ENCODE results near the gene FAM216A. TPM values are rescaled to one million over a fixed set of nuclear protein-coding genes. Genes with fewer than 3 reads are reported as not detected.
"Not testable (repeated sequence)": the region's sequence is repeated elsewhere in the genome, so short reads cannot be mapped to it uniquely, and the experiment has no call there.

Gene FAM216A
- total RNA-seq, 2 donors from 2014 or later = 3.7 to 12.6 TPM

DNA sequence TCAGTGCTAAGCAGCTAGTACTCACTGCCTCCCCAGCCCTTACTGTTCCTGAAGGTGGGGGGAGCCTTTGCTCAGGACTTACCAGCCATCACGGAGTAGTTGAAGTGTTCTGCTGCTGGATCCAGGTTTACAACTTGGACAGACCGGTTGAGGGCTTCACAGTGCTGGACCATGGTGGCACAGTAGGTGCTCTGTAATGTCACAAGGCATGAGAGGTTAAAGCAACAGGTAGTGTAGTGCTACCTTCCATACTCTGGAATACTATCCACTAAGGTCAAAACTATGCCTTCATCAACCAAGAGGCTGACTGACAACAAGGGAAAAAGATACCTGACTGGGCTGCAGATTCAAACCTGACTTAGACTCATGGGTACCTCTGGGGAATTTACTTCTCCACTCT is 3.6 kb upstream of the FAM216A start:
- DNase-seq (ENCODE audit: low spot score) = no peak
- Histone ChIP-seq H3K27ac (no peak overlapping the region), H3K9me3 (no peaks in the 10 kb centered on the region), H3K4me3 (no peak overlapping the region), H3K4me1 (ENCODE audit: control insufficient read depth in 1 of 2, low read depth in 2 of 2) (peaks cover 8 to 25% of the 10 kb centered on the region in 2 donors), H3K27me3 (replicated peaks; ENCODE audit: insufficient read depth) (no peaks in the 10 kb centered on the region), H3K36me3 (no peaks in the 10 kb centered on the region)
- TF ChIP-seq, protein P1, sequence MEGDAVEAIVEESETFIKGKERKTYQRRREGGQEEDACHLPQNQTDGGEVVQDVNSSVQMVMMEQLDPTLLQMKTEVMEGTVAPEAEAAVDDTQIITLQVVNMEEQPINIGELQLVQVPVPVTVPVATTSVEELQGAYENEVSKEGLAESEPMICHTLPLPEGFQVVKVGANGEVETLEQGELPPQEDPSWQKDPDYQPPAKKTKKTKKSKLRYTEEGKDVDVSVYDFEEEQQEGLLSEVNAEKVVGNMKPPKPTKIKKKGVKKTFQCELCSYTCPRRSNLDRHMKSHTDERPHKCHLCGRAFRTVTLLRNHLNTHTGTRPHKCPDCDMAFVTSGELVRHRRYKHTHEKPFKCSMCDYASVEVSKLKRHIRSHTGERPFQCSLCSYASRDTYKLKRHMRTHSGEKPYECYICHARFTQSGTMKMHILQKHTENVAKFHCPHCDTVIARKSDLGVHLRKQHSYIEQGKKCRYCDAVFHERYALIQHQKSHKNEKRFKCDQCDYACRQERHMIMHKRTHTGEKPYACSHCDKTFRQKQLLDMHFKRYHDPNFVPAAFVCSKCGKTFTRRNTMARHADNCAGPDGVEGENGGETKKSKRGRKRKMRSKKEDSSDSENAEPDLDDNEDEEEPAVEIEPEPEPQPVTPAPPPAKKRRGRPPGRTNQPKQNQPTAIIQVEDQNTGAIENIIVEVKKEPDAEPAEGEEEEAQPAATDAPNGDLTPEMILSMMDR (IDR thresholded peaks at IDR 0.05) = no peak
- no peak for ATAC-seq (ENCODE audit: insufficient number of reproducible peaks, low FRiP score, low read depth)

DNA sequence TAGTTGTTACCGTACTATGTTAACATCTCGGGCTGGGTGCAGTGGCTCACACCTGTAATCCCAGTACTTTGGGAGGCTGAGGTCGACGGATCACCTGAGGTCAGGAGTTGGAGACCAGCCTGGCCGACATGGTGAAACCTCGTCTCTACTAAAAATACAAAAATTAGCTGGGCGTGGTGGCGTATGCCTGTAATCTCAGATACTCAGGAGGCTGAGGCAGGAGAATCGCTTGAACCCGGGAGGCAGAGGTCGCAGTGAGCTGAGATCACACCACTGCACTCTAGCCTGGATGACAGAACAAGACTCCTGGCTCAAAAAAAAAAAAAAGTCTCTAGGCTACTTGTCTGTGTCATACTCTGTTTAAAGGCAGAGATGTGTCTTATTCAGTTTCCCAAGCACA is 2.9 kb upstream of the FAM216A start:
- not testable (repeated sequence) for H3K9me3 ChIP-seq; H3K36me3 ChIP-seq; ATAC-seq (ENCODE audit: insufficient number of reproducible peaks, low FRiP score, low read depth); H3K4me3 ChIP-seq; H3K27ac ChIP-seq; H3K27me3 ChIP-seq (replicated peaks; ENCODE audit: insufficient read depth); DNase-seq (ENCODE audit: low spot score)
- H3K4me1 ChIP-seq (ENCODE audit: control insufficient read depth in 1 of 2, low read depth in 2 of 2) = peaks cover 8 to 26% of the 10 kb centered on the region in 2 donors

DNA sequence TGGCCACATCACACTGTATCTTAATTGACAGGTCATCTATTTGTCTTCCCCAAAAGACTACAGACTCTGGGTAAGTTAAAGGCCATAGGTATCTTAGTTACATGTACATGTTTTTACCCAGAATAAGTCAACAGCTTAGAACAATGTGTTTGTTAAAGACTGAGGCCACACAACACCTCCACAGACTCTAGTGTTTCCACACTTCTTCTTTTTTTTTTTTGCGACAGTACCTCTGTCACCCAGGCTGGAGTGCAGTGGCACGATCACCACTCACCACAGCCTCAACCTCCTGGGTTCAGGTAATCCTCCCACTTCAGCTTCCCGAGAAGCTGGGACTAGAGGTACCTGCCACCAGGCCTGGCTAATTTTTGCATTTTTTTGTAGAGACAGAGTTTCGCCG is 1.9 kb upstream of the FAM216A start:
- DNase-seq (ENCODE audit: low spot score) (no peak), ATAC-seq (ENCODE audit: insufficient number of reproducible peaks, low FRiP score, low read depth) (no peak)
- Histone ChIP-seq H3K36me3 (no peaks in the 10 kb centered on the region), H3K4me1 (ENCODE audit: control insufficient read depth in 1 of 2, low read depth in 2 of 2) (peaks cover 8 to 26% of the 10 kb centered on the region in 2 donors), H3K9me3 (no peaks in the 10 kb centered on the region), H3K27ac (no peak overlapping the region), H3K4me3 (peak overlapping the region; percentile 86), H3K27me3 (replicated peaks; ENCODE audit: insufficient read depth) (no peaks in the 10 kb centered on the region)
- TF ChIP-seq, protein P1 (IDR thresholded peaks at IDR 0.05) = no peak

DNA sequence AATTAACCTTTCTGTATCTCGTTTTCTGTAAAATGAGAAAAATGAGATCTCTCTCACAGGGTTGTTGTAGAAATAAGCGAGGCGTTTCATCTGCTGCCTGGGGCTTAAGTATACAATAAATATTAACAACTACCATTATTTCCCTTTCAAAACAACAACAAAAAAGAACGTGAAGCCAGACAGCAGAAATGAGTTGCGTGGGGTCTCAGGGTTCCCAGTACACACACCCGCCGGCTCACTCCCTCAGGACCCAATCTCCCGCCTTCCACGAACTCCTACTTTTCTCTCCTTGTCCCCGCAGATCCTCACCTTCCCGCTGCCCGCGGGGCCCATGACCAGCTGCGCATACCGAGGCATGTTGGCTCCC is 815 bp upstream of the FAM216A start:
- TF ChIP-seq, protein P1 (IDR thresholded peaks at IDR 0.05) = no peak
- ATAC-seq (ENCODE audit: insufficient number of reproducible peaks, low FRiP score, low read depth) (no peak), DNase-seq (ENCODE audit: low spot score) (no peak)
- Histone ChIP-seq H3K27me3 (replicated peaks; ENCODE audit: insufficient read depth) (no peaks in the 10 kb centered on the region), H3K4me1 (ENCODE audit: control insufficient read depth in 1 of 2, low read depth in 2 of 2) (peaks cover 8 to 26% of the 10 kb centered on the region in 2 donors), H3K36me3 (no peaks in the 10 kb centered on the region), H3K27ac (peak overlapping the region; percentile 63 to 88), H3K4me3 (peak overlapping the region; percentile 86), H3K9me3 (no peaks in the 10 kb centered on the region)

DNA sequence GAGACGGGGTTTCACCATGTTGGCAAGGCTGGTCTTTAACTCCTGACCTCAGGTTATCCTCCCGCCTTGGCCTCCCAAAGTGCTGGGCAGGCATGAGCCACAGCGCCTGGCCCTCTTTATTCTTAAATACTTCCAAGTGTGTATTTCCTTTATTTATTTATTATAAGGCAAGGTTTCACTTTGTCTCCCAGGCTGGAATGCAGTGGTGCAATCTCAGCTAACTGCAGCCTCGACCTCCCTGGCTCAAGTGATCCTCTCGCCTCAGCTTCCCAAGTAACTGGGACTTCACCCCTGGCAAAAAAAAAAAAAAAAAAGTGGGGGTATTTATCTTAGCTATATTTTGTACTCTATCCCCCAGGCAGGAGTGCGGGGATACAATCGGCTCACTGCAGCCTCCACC is 6.8 kb downstream of the FAM216A start:
- ATAC-seq (ENCODE audit: insufficient number of reproducible peaks, low FRiP score, low read depth) (no peak), DNase-seq (ENCODE audit: low spot score) (no peak)
- peaks cover 5% of the 10 kb centered on the region for H3K36me3 ChIP-seq
- H3K27ac ChIP-seq = no peak overlapping the region
- H3K27me3 ChIP-seq (replicated peaks; ENCODE audit: insufficient read depth) = no peaks in the 10 kb centered on the region
- H3K9me3 ChIP-seq = no peaks in the 10 kb centered on the region
- no peaks in the 10 kb centered on the region for H3K4me1 ChIP-seq (ENCODE audit: control insufficient read depth in 1 of 2, low read depth in 2 of 2)
- H3K4me3 ChIP-seq = no peak overlapping the region
- TF ChIP-seq, protein P1 (IDR thresholded peaks at IDR 0.05) = no peak

DNA sequence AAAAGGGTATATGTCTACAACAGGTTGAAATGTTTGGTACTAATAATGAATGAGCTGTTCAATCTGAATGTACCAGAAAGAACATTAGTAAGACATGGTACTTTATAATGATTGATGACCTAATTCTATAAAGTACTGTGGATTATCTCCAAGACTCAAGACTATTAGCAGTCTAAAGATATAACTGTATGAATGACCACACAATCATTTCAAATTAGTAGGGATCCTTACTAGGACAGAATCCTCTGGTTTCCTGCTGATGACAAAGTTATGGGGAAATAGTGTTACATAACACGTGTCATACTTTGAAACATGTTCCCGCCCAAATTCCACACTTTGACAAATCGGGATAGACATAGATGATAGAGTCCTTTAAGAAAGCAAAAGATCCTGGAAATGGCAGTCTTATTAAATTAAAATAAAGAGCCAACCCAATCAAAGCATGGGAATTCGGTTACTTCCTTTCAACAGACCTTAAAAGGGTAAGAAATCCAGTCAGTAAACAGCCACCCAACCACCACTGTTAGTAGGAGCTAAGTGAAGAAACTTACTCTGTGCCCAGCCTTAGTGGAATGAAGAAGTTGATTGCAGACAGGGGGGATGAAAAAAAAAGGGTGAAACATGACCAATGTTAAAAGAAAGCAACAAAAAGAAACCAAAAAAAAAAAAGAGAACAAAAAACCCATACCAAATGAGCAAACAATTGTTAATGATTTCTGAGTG is 30.5 kb downstream of the FAM216A start:
- no peak overlapping the region for H3K27ac ChIP-seq
- H3K9me3 ChIP-seq = no peaks in the 10 kb centered on the region
- DNase-seq (ENCODE audit: low spot score) (no peak), ATAC-seq (ENCODE audit: insufficient number of reproducible peaks, low FRiP score, low read depth) (no peak)
- H3K4me3 ChIP-seq = no peak overlapping the region
- H3K4me1 ChIP-seq (ENCODE audit: control insufficient read depth in 1 of 2, low read depth in 2 of 2) = peaks cover 23 to 29% of the 10 kb centered on the region in 2 donors
- TF ChIP-seq, protein P1 (IDR thresholded peaks at IDR 0.05) = no peak
- peaks cover 23% of the 10 kb centered on the region for H3K36me3 ChIP-seq
- no peaks in the 10 kb centered on the region for H3K27me3 ChIP-seq (replicated peaks; ENCODE audit: insufficient read depth)
